ENCODE data around the gene EHD4.
A peak's percentile ranks its signal among the peaks of the same experiment; 100 is the strongest.

Gene EHD4

DNA sequence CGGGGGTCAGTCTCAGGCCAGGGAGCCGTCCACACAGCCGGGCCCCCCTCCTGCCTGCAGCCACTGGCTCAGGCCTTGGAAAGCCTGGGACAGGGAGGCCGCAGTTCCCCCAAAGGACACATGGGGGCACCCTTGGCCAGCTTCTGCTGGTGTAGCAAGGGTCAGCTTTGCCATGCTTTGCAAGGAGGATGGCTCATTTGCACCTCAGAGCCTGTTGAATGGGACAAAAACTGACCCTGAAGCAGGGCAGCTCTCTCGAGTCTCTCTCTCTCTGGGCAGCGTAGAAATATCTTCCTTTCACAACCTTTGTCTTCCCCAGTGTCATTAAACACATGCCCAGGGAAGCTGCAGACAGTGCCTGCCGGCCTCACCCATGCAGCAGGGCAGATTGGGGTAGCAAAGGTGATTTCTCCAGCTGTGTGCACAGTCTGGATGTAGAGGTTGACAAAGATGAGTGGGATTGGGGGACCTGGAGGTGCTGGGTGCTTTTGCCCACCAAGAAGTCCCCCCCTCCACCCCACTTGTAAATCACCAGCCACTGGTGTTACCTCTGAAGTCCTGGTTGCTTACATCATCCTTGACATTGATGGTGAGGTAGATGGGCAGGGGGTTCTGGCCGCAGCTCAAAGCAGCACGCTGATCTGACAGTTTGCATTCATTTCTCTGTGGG, 17.4 kb upstream of the EHD4 start:
- peak; percentile 76 for DNase-seq (ENCODE audit: low read depth)
- no peak for TF ChIP-seq MYC (IDR thresholded peaks at IDR 0.05; ENCODE audit: low read depth, low read length)
- TF ChIP-seq, protein P1, sequence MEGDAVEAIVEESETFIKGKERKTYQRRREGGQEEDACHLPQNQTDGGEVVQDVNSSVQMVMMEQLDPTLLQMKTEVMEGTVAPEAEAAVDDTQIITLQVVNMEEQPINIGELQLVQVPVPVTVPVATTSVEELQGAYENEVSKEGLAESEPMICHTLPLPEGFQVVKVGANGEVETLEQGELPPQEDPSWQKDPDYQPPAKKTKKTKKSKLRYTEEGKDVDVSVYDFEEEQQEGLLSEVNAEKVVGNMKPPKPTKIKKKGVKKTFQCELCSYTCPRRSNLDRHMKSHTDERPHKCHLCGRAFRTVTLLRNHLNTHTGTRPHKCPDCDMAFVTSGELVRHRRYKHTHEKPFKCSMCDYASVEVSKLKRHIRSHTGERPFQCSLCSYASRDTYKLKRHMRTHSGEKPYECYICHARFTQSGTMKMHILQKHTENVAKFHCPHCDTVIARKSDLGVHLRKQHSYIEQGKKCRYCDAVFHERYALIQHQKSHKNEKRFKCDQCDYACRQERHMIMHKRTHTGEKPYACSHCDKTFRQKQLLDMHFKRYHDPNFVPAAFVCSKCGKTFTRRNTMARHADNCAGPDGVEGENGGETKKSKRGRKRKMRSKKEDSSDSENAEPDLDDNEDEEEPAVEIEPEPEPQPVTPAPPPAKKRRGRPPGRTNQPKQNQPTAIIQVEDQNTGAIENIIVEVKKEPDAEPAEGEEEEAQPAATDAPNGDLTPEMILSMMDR (IDR thresholded peaks at IDR 0.05; ENCODE audit: low read depth, low read length) = peak; percentile 94
- TF ChIP-seq, protein P2, sequence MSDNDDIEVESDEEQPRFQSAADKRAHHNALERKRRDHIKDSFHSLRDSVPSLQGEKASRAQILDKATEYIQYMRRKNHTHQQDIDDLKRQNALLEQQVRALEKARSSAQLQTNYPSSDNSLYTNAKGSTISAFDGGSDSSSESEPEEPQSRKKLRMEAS (IDR thresholded peaks at IDR 0.05; ENCODE audit: low read depth, low read length) = peak; percentile 68
- no peak for TF ChIP-seq POLR2A (IDR thresholded peaks at IDR 0.05; ENCODE audit: extremely low read depth, insufficient read length)

DNA sequence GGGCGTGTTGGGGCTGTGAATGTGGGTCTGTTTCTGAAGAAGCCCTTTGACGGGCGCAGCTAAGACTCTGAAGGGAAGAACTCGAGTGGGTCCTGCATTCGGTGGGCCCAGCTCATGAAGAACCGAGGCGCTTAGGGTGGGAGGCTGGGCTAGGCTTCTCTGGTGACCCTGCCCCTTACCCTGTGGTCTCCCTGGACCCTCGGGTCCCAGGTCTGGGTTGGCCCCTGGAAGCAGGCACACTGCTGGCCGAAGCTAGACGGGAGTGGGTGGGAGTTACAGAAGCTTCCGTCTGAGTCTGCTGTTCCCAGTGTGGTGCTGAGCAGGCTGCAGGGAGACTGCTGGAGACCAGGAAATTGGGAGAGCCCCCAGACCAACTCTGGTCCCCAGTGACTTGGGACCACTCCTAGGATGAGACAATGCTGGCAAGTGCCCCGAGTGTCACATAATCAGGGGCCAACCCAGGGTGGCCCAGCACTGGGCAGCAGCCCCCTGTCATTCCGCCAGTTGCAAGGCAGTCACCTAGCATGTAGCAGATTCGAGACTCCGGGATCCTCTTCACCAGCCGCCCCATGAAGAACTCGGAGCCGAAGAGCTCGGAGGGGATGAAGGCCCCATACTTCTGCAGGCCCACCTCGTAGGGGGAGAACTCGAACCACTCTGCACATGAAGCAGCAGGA, 16.7 kb upstream of the EHD4 start:
- H3K4me3 ChIP-seq (ENCODE audit: low read depth, low read length) = no peak overlapping the region
- DNase-seq (ENCODE audit: low read depth) = no peak
- TF ChIP-seq, protein P2 (IDR thresholded peaks at IDR 0.05; ENCODE audit: low read depth, low read length) = no peak
- TF ChIP-seq MYC (IDR thresholded peaks at IDR 0.05; ENCODE audit: low read depth, low read length) (no peak), POLR2A (IDR thresholded peaks at IDR 0.05; ENCODE audit: extremely low read depth, insufficient read length) (no peak)
- TF ChIP-seq, protein P1 (IDR thresholded peaks at IDR 0.05; ENCODE audit: low read depth, low read length) = no peak

More for the DNA sequence above, 17.4 kb upstream of the EHD4 start:
- no peak overlapping the region for H3K4me3 ChIP-seq (ENCODE audit: low read depth, low read length)

DNA sequence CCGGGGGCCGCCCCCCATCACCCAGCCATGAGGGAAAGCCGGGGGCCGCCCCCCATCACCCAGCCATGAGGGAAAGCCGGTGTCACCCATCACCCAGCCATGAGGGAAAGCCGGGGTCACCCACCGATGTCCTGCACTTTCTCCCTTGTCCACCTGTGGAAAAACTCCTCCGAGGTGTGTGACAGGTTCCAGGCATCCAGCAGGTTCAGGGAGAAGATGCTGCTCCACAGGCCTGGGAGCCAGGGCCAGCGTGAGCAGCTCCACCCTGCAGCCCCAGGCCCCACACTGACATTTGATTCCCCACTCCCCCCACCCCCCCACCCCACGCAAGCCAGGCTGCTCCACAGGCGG, 15.5 kb upstream of the EHD4 start:
- H3K4me3 ChIP-seq (ENCODE audit: low read depth, low read length) = no peak overlapping the region
- no peak for DNase-seq (ENCODE audit: low read depth)
- TF ChIP-seq, protein P1 (IDR thresholded peaks at IDR 0.05; ENCODE audit: low read depth, low read length) = no peak
- TF ChIP-seq MYC (IDR thresholded peaks at IDR 0.05; ENCODE audit: low read depth, low read length) = no peak
- TF ChIP-seq, protein P2 (IDR thresholded peaks at IDR 0.05; ENCODE audit: low read depth, low read length) = no peak
- no peak for TF ChIP-seq POLR2A (IDR thresholded peaks at IDR 0.05; ENCODE audit: extremely low read depth, insufficient read length)

DNA sequence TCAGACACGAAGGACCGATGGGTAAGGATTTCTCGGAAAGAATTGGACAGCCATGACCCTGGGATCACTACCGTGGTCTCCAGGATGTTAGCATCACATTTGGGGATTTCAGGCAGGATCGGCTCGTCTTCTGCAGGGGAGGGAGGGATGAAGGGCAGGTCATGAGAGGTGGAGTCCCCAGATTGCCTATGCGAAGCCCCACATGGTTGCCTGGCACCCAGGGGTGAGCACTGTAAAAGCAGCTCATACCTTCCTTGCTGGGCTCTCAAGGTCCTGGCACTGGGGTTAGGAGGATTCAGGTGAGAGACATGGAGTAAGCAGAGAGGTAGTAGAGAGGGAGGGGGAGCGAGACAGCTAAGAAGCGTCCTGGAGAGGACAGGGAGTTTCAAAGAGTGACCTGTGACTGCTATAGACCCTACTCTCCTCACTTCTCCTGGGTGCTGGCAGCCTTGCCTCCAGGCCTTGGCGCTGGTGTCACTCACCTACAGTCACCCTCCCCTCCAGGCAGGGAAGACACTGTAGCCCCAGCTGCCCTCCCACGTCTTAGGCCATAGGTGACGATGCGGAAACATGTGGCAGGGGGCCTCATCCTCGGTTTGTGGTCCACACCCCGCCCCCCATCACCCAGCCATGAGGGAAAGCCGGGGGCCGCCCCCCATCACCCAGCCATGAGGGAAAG, 15.0 kb upstream of the EHD4 start:
- H3K4me3 ChIP-seq (ENCODE audit: low read depth, low read length) = no peak overlapping the region
- TF ChIP-seq, protein P2 (IDR thresholded peaks at IDR 0.05; ENCODE audit: low read depth, low read length) = no peak
- TF ChIP-seq MYC (IDR thresholded peaks at IDR 0.05; ENCODE audit: low read depth, low read length) (no peak), POLR2A (IDR thresholded peaks at IDR 0.05; ENCODE audit: extremely low read depth, insufficient read length) (no peak)
- TF ChIP-seq, protein P1 (IDR thresholded peaks at IDR 0.05; ENCODE audit: low read depth, low read length) = no peak
- DNase-seq (ENCODE audit: low read depth) = no peak

- no peak overlapping the region for H3K4me3 ChIP-seq (ENCODE audit: low read depth, low read length)
- no peak for DNase-seq (ENCODE audit: low read depth)
- TF ChIP-seq, protein P1 (IDR thresholded peaks at IDR 0.05; ENCODE audit: low read depth, low read length) = no peak
- no peak for TF ChIP-seq POLR2A (IDR thresholded peaks at IDR 0.05; ENCODE audit: extremely low read depth, insufficient read length)
- no peak for TF ChIP-seq MYC (IDR thresholded peaks at IDR 0.05; ENCODE audit: low read depth, low read length)
Measured at GRCh38 chr15:41985236-41986160, 13.1 kb upstream of the EHD4 start.
